CD14-positive monocyte (primary cell): ENCODE measurements around the gene KYNU. TPM values are rescaled to one million over a fixed set of nuclear protein-coding genes. Genes with fewer than 3 reads are reported as not detected.

Experiments
- DNase-seq, 3 donors: peaks; one replicate each; pipeline ENCODE4 v3.0.0-alpha.2; 2011 to 2022
- H2AFZ ChIP-seq: 2 replicates; pipeline ENCODE4 v1.6.0; 2012; ENCODE audit warnings: mild to moderate bottlenecking, low read depth, low read length, inconsistent platforms; ENCODE audit not compliant: insufficient read depth, poor library complexity, severe bottlenecking
- H3K27ac ChIP-seq, 2 donors: 1 replicate in 1 of 2; 2 replicates in 1 of 2; pipeline ENCODE4 v1.5.1; 2012 to 2013; ENCODE audit warnings: low read length in 2 of 2, control low read depth in 1 of 2, inconsistent platforms in 1 of 2, low read depth in 1 of 2, mild to moderate bottlenecking in 1 of 2
- H3K27me3 ChIP-seq, 2 donors: one replicate each; pipeline versions ENCODE4 v1.6.0 to v1.6.1; 2011 to 2013; ENCODE audit warnings: low read length in 2 of 2; ENCODE audit not compliant: control insufficient read depth in 2 of 2, insufficient read depth in 2 of 2
- H3K36me3 ChIP-seq, 2 donors: replicated peaks in 1 of 2; 1 replicate in 1 of 2; 2 replicates in 1 of 2; pipeline versions ENCODE4 v1.5.1 to v1.6.1; 2012 to 2013; ENCODE audit warnings: low read length in 2 of 2, control low read depth in 1 of 2, inconsistent platforms in 1 of 2, mild to moderate bottlenecking in 1 of 2; ENCODE audit not compliant: insufficient read depth in 2 of 2, control insufficient read depth in 1 of 2
- H3K4me1 ChIP-seq, 2 donors: 1 replicate in 1 of 2; 2 replicates in 1 of 2; pipeline versions ENCODE4 v1.5.1 to v1.6.1; 2012 to 2013; ENCODE audit warnings: low read length in 2 of 2, control low read depth in 1 of 2, inconsistent platforms in 1 of 2, mild to moderate bottlenecking in 1 of 2, moderate library complexity in 1 of 2; ENCODE audit not compliant: insufficient read depth in 2 of 2, control insufficient read depth in 1 of 2
- H3K4me2 ChIP-seq: replicated peaks from 2 replicates; pipeline ENCODE3; 2012; ENCODE audit warnings: low read length, moderate library complexity, mild to moderate bottlenecking; ENCODE audit not compliant: poor library complexity, severe bottlenecking; ENCODE audit errors: extremely low read depth
- H3K4me3 ChIP-seq, 3 experiments: fragments of 200-600 bp in 1 of 3; sonication (generic) in 1 of 3; replicated peaks in 1 of 3; 1 replicate in 2 of 3; 2 replicates in 1 of 3; pipeline ENCODE4 v1.5.1; 2011 to 2013; ENCODE audit warnings: low read length in 3 of 3, mild to moderate bottlenecking in 3 of 3, control low read depth in 2 of 3, low read depth in 2 of 3, inconsistent platforms in 1 of 3, moderate library complexity in 1 of 3
- H3K79me2 ChIP-seq: 2 replicates; pipeline ENCODE4 v1.6.0; 2012; ENCODE audit warnings: mild to moderate bottlenecking, control low read depth, inconsistent platforms, low read length, moderate library complexity; ENCODE audit not compliant: insufficient read depth
- H3K9ac ChIP-seq: 2 replicates; pipeline ENCODE4 v1.6.0; 2017; ENCODE audit warnings: low read length, mild to moderate bottlenecking; ENCODE audit not compliant: insufficient read depth, poor library complexity, severe bottlenecking
- H3K9me3 ChIP-seq, 2 donors: replicated peaks in 1 of 2; 1 replicate in 1 of 2; 2 replicates in 1 of 2; pipeline versions ENCODE4 v1.5.1 to v1.6.1; 2012 to 2013; ENCODE audit warnings: low read length in 2 of 2, control low read depth in 1 of 2; ENCODE audit not compliant: control insufficient read depth in 1 of 2, insufficient read depth in 1 of 2
- H4K20me1 ChIP-seq: 2 replicates; pipeline ENCODE4 v1.6.0; 2012; ENCODE audit warnings: mild to moderate bottlenecking, low read length, control low read depth, moderate library complexity; ENCODE audit not compliant: insufficient read depth
- H3K27ac Mint-ChIP-seq, 7 donors: one replicate each; pipeline ENCODE4 v1.8.0; 2020; ENCODE audit warnings: mild to moderate bottlenecking in 7 of 7, mixed read lengths in 7 of 7, moderate library complexity in 6 of 7, inconsistent platforms in 2 of 7
- H3K27me3 Mint-ChIP-seq, 3 donors: one replicate each; pipeline ENCODE4 v1.8.0; 2021 to 2022; ENCODE audit warnings: low read depth in 3 of 3, mild to moderate bottlenecking in 3 of 3, mixed read lengths in 3 of 3, moderate library complexity in 3 of 3, inconsistent platforms in 1 of 3
- H3K36me3 Mint-ChIP-seq, 2 donors: one replicate each; pipeline ENCODE4 v1.8.0; 2020; ENCODE audit warnings: mixed read lengths in 2 of 2, inconsistent platforms in 1 of 2, mild to moderate bottlenecking in 1 of 2
- H3K4me1 Mint-ChIP-seq: one replicate; pipeline ENCODE4 v1.8.0; 2020; ENCODE audit warnings: mild to moderate bottlenecking, mixed read lengths
- H3K4me3 Mint-ChIP-seq, 2 donors: one replicate each; pipeline ENCODE4 v1.8.0; 2020; ENCODE audit warnings: mild to moderate bottlenecking in 2 of 2, mixed read lengths in 2 of 2, moderate library complexity in 1 of 2
- H3K9me3 Mint-ChIP-seq, 7 donors: one replicate each; pipeline ENCODE4 v1.8.0; 2020 to 2022; ENCODE audit warnings: mixed read lengths in 7 of 7, mild to moderate bottlenecking in 6 of 7, moderate library complexity in 6 of 7, inconsistent platforms in 2 of 7
- CTCF ChIP-seq: fragments of 200-600 bp; IDR thresholded peaks from one replicate; pipeline ENCODE4 v1.8.0; 2022; ENCODE audit warnings: antibody characterized with exemption, mild to moderate bottlenecking
- WGBS: methylation state at CpG from one replicate; pipeline ENCODE4 v1.1.5; 2013; ENCODE audit warnings: missing lambda C conversion rate; ENCODE audit not compliant: insufficient coverage; 5-methylcytosine and 5-hydroxymethylcytosine counted together
- intact Hi-C, 2 donors: fragments of 100-400 bp; cut with micrococcal nuclease; formaldehyde crosslinking; loops; one replicate each; pipeline versions ENCODE4 v1.15.0 to v1.15.1; 2023
- polyA plus RNA-seq, 3 donors: library from polyadenylated mRNA; depleted of rRNA in 1 of 3; unstranded in 2 of 3; stranded (reverse) in 1 of 3; fragments of 300-500 nt in 2 of 3; fragments of >200 nt in 1 of 3; fragmentation: Illumina TruSeq in 2 of 3; gene quantifications; 1 replicate in 2 of 3; 2 replicates in 1 of 3; pipeline ENCODE4 v1.2.3, GENCODE V29; 2012 to 2021

KYNU gene
- polyA plus RNA-seq, 3 donors: 40.7 to 132 (median 131) TPM

DNA sequence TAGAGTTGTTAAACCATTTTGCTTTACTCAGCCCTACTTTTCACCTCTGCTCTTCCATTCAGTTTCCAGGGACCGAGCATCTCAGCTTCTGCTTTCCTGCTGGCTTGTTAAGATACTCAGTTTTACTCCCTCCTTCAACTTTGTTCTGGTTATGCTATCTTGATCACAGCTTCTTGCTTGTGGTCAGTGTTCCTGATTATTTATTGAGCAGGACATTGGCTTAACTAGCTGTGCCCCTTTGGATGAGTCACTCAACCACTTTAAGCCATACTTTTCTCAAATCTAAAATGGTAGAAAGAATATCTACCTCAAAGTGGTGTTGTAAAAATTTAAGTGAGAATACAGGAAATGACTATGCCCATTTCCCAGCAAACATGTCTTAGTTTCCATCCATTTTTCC lies 124.0 kb downstream of the KYNU start:
- no peak for DNase-seq
- Mint-ChIP-seq H3K9me3 (peaks cover 2 to 14% (median 7%) of the 10 kb centered on the region in 7 donors), H3K36me3 (peaks cover 61 to 88% of the 10 kb centered on the region in 2 donors), H3K27ac (peak overlapping the region in 1 of 7 donors; percentile 60), H3K4me1 (no peaks in the 10 kb centered on the region), H3K27me3 (no peaks in the 10 kb centered on the region), H3K4me3 (no peak overlapping the region)
- Histone ChIP-seq H4K20me1 (peaks cover 33% of the 10 kb centered on the region), H3K27ac (no peak overlapping the region), H3K4me1 (no peaks in the 10 kb centered on the region), H3K4me2 (no peak overlapping the region), H3K9me3 (peaks cover 4 to 6% of the 10 kb centered on the region in 2 donors), H3K36me3 (peaks cover 22 to 78% of the 10 kb centered on the region in 2 donors), H2AFZ (no peak overlapping the region), H3K79me2 (no peaks in the 10 kb centered on the region), H3K9ac (no peak overlapping the region), H3K4me3 (no peak overlapping the region), H3K27me3 (no peaks in the 10 kb centered on the region)
- no peak for TF ChIP-seq CTCF
- no CpG with 5 or more reads among the region's 1 CpG for WGBS
- intact Hi-C loops: no loop called here

GRCh38 chr2:143015656-143016055 lies 138.2 kb downstream of the KYNU start:
- Histone ChIP-seq H3K4me1 (no peaks in the 10 kb centered on the region), H3K27me3 (no peaks in the 10 kb centered on the region), H4K20me1 (peaks cover 59% of the 10 kb centered on the region), H3K79me2 (no peaks in the 10 kb centered on the region), H3K36me3 (peaks cover 0 to 18% of the 10 kb centered on the region in 2 donors), H3K9ac (no peak overlapping the region), H2AFZ (no peak overlapping the region), H3K27ac (peak overlapping the region in 1 of 2 donors; percentile 33), H3K9me3 (no peaks in the 10 kb centered on the region), H3K4me2 (no peak overlapping the region), H3K4me3 (no peak overlapping the region)
- Mint-ChIP-seq H3K9me3 (peaks cover 0 to 3% (median 0%) of the 10 kb centered on the region in 7 donors), H3K27ac (peak overlapping the region in 1 of 7 donors; percentile 29), H3K36me3 (peaks cover 21 to 36% of the 10 kb centered on the region in 2 donors), H3K4me1 (peaks cover 6% of the 10 kb centered on the region), H3K4me3 (no peak overlapping the region), H3K27me3 (peaks cover 0 to 3% (median 0%) of the 10 kb centered on the region in 3 donors)
- WGBS: 71% methylated on average over 1 of the region's 4 CpGs
- intact Hi-C loops: no loop called here
- DNase-seq: no peak
- no peak for TF ChIP-seq CTCF
